Activated B cell treated with CpG ODN at 0.5 μM for 24 hours (primary cell): ENCODE measurements around the gene TSHZ1. TPM values are rescaled to one million over a fixed set of nuclear protein-coding genes. Genes with fewer than 3 reads are reported as not detected.

ENCODE experiments used
- ATAC-seq: fragments of 200-7000 bp; cut with Tn5 transposase; one replicate; pipeline ENCODE4 v1.10.0; 2021; ENCODE audit warnings: low read depth, mild to moderate bottlenecking, moderate library complexity
- CTCF ChIA-PET: fragments of 350-600 bp; sonication (Branson Sonifier 250); formaldehyde crosslinking; loops from one replicate; lab custom pipeline; 2021; ENCODE audit warnings: antibody characterized with exemption; lab: Charles Lee
- POLR2A ChIA-PET: fragments of 350-600 bp; sonication (Branson Sonifier 250); formaldehyde crosslinking; loops from one replicate; lab custom pipeline; 2021; ENCODE audit warnings: antibody characterized with exemption; lab: Charles Lee
- DNase-seq: peaks from one replicate; pipeline ENCODE4 v3.0.0; 2022
- H3K27ac Mint-ChIP-seq: one replicate; pipeline ENCODE4 v1.8.0; 2020; ENCODE audit warnings: mixed read lengths
- H3K27me3 Mint-ChIP-seq: one replicate; pipeline ENCODE4 v1.8.0; 2021; ENCODE audit warnings: mixed read lengths
- H3K36me3 Mint-ChIP-seq: one replicate; pipeline ENCODE4 v1.8.0; 2021; ENCODE audit warnings: low read depth, mixed read lengths
- H3K4me1 Mint-ChIP-seq: one replicate; pipeline ENCODE4 v1.8.0; 2021; ENCODE audit warnings: mixed read lengths
- H3K4me3 Mint-ChIP-seq: one replicate; pipeline ENCODE4 v1.8.0; 2020; ENCODE audit warnings: mild to moderate bottlenecking, mixed read lengths
- H3K9me3 Mint-ChIP-seq: one replicate; pipeline ENCODE4 v1.8.0; 2020; ENCODE audit warnings: mixed read lengths
- intact Hi-C: fragments of 100-400 bp; cut with micrococcal nuclease; formaldehyde crosslinking; loops from one replicate; pipeline ENCODE4 v1.15.1; 2024
- total RNA-seq: library from RNA; stranded (reverse); gene quantifications from 2 replicates; pipeline ENCODE4 v1.2.3, GENCODE V29; 2022
- TF ChIP-seq, protein P1 (sequence below): fragments of 200-600 bp; IDR thresholded peaks from one replicate; pipeline ENCODE4 v1.8.0; 2022; ENCODE audit warnings: antibody characterized with exemption, mild to moderate bottlenecking

The TSHZ1 gene
- total RNA-seq, 1 donor from 2014 or later = 8.6 TPM

DNA sequence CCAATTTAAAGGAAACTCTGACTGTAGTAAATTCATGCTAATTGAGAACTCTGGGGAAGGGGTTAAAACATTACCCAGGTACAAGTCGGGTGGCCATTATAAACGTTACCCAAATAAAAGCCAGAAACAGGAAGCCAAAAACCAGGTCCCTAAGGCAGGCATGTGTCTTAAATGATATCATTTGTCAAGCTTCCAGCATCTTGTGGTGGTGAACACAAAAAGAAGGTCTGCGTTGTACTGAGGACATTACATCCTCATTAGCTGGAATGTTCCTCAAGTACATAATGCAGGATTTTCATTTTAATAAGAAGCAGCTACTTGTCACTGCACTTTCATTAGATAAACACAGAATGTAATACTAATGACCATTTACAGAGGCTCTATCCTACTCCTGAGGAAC lies 12.6 kb upstream of the TSHZ1 start:
- intact Hi-C loops = no loop called here
- ChIA-PET CTCF (no interaction called here), POLR2A (no interaction called here)
- TF ChIP-seq, protein P1, sequence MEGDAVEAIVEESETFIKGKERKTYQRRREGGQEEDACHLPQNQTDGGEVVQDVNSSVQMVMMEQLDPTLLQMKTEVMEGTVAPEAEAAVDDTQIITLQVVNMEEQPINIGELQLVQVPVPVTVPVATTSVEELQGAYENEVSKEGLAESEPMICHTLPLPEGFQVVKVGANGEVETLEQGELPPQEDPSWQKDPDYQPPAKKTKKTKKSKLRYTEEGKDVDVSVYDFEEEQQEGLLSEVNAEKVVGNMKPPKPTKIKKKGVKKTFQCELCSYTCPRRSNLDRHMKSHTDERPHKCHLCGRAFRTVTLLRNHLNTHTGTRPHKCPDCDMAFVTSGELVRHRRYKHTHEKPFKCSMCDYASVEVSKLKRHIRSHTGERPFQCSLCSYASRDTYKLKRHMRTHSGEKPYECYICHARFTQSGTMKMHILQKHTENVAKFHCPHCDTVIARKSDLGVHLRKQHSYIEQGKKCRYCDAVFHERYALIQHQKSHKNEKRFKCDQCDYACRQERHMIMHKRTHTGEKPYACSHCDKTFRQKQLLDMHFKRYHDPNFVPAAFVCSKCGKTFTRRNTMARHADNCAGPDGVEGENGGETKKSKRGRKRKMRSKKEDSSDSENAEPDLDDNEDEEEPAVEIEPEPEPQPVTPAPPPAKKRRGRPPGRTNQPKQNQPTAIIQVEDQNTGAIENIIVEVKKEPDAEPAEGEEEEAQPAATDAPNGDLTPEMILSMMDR = no peak
- H3K36me3 Mint-ChIP-seq = peaks cover 16% of the 10 kb centered on the region
- H3K27ac Mint-ChIP-seq = no peak overlapping the region
- no peaks in the 10 kb centered on the region for H3K27me3 Mint-ChIP-seq
- DNase-seq (no peak), ATAC-seq (no peak)
- no peak overlapping the region for H3K4me3 Mint-ChIP-seq
- H3K9me3 Mint-ChIP-seq = no peaks in the 10 kb centered on the region
- no peaks in the 10 kb centered on the region for H3K4me1 Mint-ChIP-seq

DNA sequence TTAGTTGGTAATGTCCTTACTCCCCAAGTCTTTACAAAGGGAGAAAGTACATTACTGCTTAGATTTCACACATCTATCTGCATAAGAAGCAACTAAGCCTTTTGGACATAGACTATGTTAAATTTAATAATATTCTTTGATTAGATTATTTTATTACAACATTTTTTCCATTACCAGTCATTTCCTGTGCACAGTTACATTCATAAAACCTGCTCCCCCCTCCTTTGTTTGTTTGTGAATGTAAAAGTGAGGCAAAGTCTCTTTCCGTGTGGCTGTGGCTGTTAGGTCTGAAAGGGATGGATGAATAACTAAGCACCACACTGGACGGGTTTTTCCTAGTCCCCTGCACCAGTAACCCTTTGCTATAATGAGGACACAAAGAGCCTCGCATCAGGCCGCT lies 11.3 kb upstream of the TSHZ1 start:
- ChIA-PET CTCF (no interaction called here), POLR2A (no interaction called here)
- intact Hi-C loops = no loop called here
- Mint-ChIP-seq H3K36me3 (peaks cover 16% of the 10 kb centered on the region), H3K9me3 (no peaks in the 10 kb centered on the region), H3K4me3 (no peak overlapping the region), H3K4me1 (no peaks in the 10 kb centered on the region), H3K27ac (no peak overlapping the region), H3K27me3 (no peaks in the 10 kb centered on the region)
- TF ChIP-seq, protein P1 = no peak
- DNase-seq (no peak), ATAC-seq (no peak)

DNA sequence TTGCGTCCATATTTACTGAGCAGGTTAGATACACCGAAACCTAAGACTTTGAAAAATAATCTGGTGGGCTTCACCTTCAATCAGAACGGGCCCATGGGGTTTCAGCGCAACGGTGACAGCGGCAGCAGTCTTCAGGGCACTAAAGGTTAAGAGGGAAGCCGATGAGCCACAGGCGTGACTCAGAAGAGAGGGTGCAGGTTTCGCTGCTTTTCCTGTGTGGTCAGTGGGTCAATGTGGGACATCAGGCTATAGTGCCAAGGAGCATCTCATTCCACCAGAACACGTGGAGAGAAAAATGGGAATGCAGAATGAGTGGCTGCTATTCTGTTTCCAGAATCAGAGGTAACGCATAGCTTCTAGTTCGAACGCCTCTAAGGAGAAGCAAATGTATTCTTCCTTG lies 10.5 kb upstream of the TSHZ1 start:
- H3K27me3 Mint-ChIP-seq = no peaks in the 10 kb centered on the region
- H3K4me1 Mint-ChIP-seq = peaks cover 4% of the 10 kb centered on the region
- POLR2A ChIA-PET = interaction anchor here (1.1 kb wide), 1 partner anchor 10 kb away, joined by 4 read pairs; the partner anchor contains the start of gene TSHZ1
- no peak for DNase-seq
- H3K4me3 Mint-ChIP-seq = no peak overlapping the region
- intact Hi-C loops = no loop called here
- ATAC-seq = no peak
- CTCF ChIA-PET = no interaction called here
- TF ChIP-seq, protein P1 = no peak
- peaks cover 16% of the 10 kb centered on the region for H3K36me3 Mint-ChIP-seq
- H3K9me3 Mint-ChIP-seq = no peaks in the 10 kb centered on the region
- H3K27ac Mint-ChIP-seq = no peak overlapping the region

DNA sequence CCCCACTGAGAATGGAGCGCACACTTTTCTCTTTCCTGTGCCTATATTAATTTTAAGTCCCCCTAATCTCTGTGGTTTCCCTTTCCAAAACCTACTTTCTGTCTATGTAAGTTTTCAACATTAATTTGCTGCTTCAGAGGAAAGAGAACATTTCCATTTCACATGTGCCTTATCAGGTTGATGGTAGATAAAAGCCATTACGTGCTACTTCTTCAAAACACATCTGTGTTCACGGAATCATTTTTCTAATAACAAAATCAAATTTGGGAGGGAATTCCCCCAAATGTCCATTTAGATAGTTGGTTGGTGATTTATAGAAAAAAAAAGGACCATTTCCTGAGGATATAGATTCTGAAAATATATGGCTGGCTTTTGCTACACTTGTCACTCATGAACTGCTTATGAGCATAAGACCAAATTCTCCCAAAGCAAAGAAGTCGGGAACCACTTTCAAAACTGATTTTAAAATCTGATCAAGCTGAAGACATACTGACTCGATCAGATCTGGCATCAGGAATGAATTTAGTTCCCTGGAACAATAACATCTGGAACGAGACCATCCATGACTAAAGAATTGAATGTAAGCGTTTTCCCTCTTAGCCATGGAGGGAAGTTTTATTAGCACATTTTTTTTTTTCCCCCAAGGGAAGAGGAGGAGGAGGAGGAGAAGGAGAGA lies 9.9 kb upstream of the TSHZ1 start:
- ATAC-seq (no peak), DNase-seq (no peak)
- POLR2A ChIA-PET = interaction anchor here (1.1 kb wide), 1 partner anchor 10 kb away, joined by 4 read pairs; the partner anchor contains the start of gene TSHZ1
- no peaks in the 10 kb centered on the region for H3K9me3 Mint-ChIP-seq
- H3K27me3 Mint-ChIP-seq = peaks cover 3% of the 10 kb centered on the region
- intact Hi-C loops = no loop called here
- CTCF ChIA-PET = no interaction called here
- TF ChIP-seq, protein P1 = no peak
- H3K4me3 Mint-ChIP-seq = no peak overlapping the region
- H3K27ac Mint-ChIP-seq = no peak overlapping the region
- peaks cover 11% of the 10 kb centered on the region for H3K4me1 Mint-ChIP-seq
- H3K36me3 Mint-ChIP-seq = peaks cover 16% of the 10 kb centered on the region

DNA sequence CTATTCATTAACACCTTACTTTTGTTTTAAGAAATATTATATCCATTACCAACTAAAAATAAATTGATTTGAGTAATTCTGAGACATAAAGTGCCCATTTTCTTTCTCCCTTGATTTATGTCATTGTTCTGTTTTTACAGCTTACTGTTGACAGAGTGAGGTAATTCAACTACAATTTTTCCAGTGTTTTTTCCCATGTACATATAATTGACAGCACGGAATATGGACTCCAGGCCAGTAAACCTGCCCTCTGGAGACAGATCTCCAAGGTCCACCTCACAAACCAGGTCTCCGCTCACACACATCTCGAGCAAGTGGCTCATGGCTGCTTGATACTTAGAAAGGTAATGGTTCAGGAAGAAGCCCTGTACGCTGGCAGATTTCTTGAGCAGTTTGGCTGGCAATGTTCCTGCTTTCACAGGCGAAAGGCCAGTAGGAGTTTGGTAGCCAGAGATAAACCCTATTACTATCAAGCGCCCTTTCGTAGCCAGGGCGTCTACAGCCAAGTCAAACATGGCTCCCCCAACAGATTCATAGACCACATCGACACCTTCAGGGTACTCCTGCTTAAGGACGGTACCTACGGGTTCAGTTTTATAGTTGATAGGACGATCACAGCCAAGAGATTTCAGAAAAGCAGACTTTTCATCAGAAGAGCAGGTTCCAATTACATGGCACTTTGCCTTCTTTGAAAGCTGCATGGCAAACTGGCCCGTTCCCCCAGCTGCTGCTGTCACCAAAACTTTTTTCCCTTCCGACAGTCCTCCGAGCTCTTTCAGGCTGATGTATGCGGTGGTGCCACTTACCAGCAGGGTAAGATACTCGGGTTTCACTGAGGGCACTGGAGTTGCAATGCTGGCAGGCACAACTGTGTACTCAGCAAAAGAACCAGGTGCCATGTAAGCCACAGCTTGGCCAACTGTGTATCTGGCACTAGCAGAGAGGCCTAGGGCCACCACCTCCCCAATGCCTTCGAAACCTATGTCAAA lies 9.0 kb upstream of the TSHZ1 start:
- Mint-ChIP-seq H3K36me3 (peaks cover 16% of the 10 kb centered on the region), H3K27ac (no peak overlapping the region), H3K4me3 (no peak overlapping the region), H3K27me3 (peaks cover 6% of the 10 kb centered on the region), H3K4me1 (peaks cover 19% of the 10 kb centered on the region), H3K9me3 (no peaks in the 10 kb centered on the region)
- no peak for DNase-seq
- CTCF ChIA-PET = no interaction called here
- TF ChIP-seq, protein P1 = no peak
- intact Hi-C loops = no loop called here
- no peak for ATAC-seq
- POLR2A ChIA-PET = interaction anchor here (1.1 kb wide), 1 partner anchor 9 kb away, joined by 4 read pairs; the partner anchor contains the start of gene TSHZ1
